Astrocyte (in vitro differentiated cells and primary cell): ENCODE results near the gene PTPRD. TPM values are rescaled to one million over a fixed set of nuclear protein-coding genes. Genes with fewer than 3 reads are reported as not detected.

Experiments
- DNase-seq: peaks from one replicate; pipeline ENCODE4 v3.0.0-alpha.2; 2010; ENCODE audit warnings: low read depth
- FAIRE-seq: peaks from 2 replicates; lab custom pipeline; 2011; peaks lifted over from hg19 to GRCh38; lab: Jason Lieb, UNC
- H2AFZ ChIP-seq: 2 replicates; pipeline ENCODE4 v1.6.0; 2012; ENCODE audit warnings: low read depth, low read length, inconsistent platforms
- H3K27ac ChIP-seq: 2 replicates; pipeline ENCODE4 v1.5.1; 2011; ENCODE audit warnings: low read depth, low read length, inconsistent platforms
- H3K27me3 ChIP-seq: 2 replicates; pipeline ENCODE4 v1.6.0; 2011; ENCODE audit warnings: low read length, inconsistent platforms; ENCODE audit not compliant: insufficient read depth
- H3K36me3 ChIP-seq: 2 replicates; pipeline ENCODE4 v1.5.1; 2011; ENCODE audit warnings: low read length, inconsistent platforms; ENCODE audit not compliant: insufficient read depth
- H3K4me1 ChIP-seq: 2 replicates; pipeline ENCODE4 v1.5.1; 2011; ENCODE audit warnings: low read length, inconsistent platforms; ENCODE audit not compliant: insufficient read depth
- H3K4me2 ChIP-seq: 2 replicates; pipeline ENCODE4 v1.6.0; 2012; ENCODE audit warnings: low read length, inconsistent platforms
- H3K4me3 ChIP-seq: 2 replicates; pipeline ENCODE4 v1.5.1; 2011; ENCODE audit warnings: low read depth, mild to moderate bottlenecking, low read length, inconsistent platforms; ENCODE audit not compliant: insufficient read depth
- H3K79me2 ChIP-seq: 2 replicates; pipeline ENCODE4 v1.6.0; 2012; ENCODE audit warnings: mild to moderate bottlenecking, low read length, inconsistent platforms; ENCODE audit not compliant: insufficient read depth
- H3K9ac ChIP-seq: 2 replicates; pipeline ENCODE4 v1.6.0; 2012; ENCODE audit warnings: mild to moderate bottlenecking, low read length, inconsistent platforms
- H3K9me3 ChIP-seq: 2 replicates; pipeline ENCODE4 v1.5.1; 2012; ENCODE audit warnings: low read depth, mild to moderate bottlenecking, low read length, inconsistent platforms; ENCODE audit not compliant: insufficient read depth
- H4K20me1 ChIP-seq: 2 replicates; pipeline ENCODE4 v1.6.0; 2012; ENCODE audit warnings: low read length, inconsistent platforms; ENCODE audit not compliant: insufficient read depth
- H3K27ac Mint-ChIP-seq: one replicate; pipeline ENCODE4 v1.8.0; 2021; ENCODE audit warnings: mild to moderate bottlenecking, mixed read lengths; ENCODE audit not compliant: unreplicated experiment
- H3K27me3 Mint-ChIP-seq: one replicate; pipeline ENCODE4 v1.8.0; 2021; ENCODE audit warnings: low read depth, mixed read lengths; ENCODE audit not compliant: unreplicated experiment
- H3K36me3 Mint-ChIP-seq: one replicate; pipeline ENCODE4 v1.8.0; 2021; ENCODE audit warnings: low read depth, mixed read lengths; ENCODE audit not compliant: unreplicated experiment
- H3K4me1 Mint-ChIP-seq: one replicate; pipeline ENCODE4 v1.8.0; 2021; ENCODE audit warnings: low read depth, mixed read lengths; ENCODE audit not compliant: unreplicated experiment
- H3K4me3 Mint-ChIP-seq: one replicate; pipeline ENCODE4 v1.8.0; 2021; ENCODE audit warnings: mild to moderate bottlenecking, moderate library complexity, mixed read lengths; ENCODE audit not compliant: unreplicated experiment
- H3K9me3 Mint-ChIP-seq: one replicate; pipeline ENCODE4 v1.8.0; 2021; ENCODE audit warnings: mild to moderate bottlenecking, mixed read lengths; ENCODE audit not compliant: unreplicated experiment
- CTCF ChIP-seq: IDR thresholded peaks from 2 replicates; pipeline ENCODE4 v1.5.1; 2011; ENCODE audit warnings: low read depth, mild to moderate bottlenecking, inconsistent platforms, low read length, moderate library complexity; ENCODE audit not compliant: insufficient read depth
- EZH2 ChIP-seq: IDR thresholded peaks from 2 replicates; pipeline ENCODE4 v1.6.1; 2012; ENCODE audit warnings: mild to moderate bottlenecking, low read length, inconsistent platforms; ENCODE audit not compliant: insufficient read depth
- total RNA-seq: library from RNA; stranded (reverse); gene quantifications from 2 replicates; pipeline ENCODE4 v1.2.1, GENCODE V29; 2021

PTPRD gene
- total RNA-seq, 1 donor from 2014 or later = 88.1 TPM

- H2AFZ ChIP-seq = peak overlapping the region; percentile 11
- FAIRE-seq (no peak), DNase-seq (no peak)
- TF ChIP-seq EZH2 (no peak), CTCF (no peak)
- no peaks in the 10 kb centered on the region for H3K4me1 Mint-ChIP-seq
- no peaks in the 10 kb centered on the region for H3K9me3 Mint-ChIP-seq
- no peaks in the 10 kb centered on the region for H3K4me1 ChIP-seq
- no peak overlapping the region for H3K4me3 Mint-ChIP-seq
- H3K27ac ChIP-seq = no peak overlapping the region
- H3K9me3 ChIP-seq = no peaks in the 10 kb centered on the region
- H3K27ac Mint-ChIP-seq = no peak overlapping the region
- H3K36me3 Mint-ChIP-seq = no peaks in the 10 kb centered on the region
- no peaks in the 10 kb centered on the region for H3K27me3 Mint-ChIP-seq
- H3K4me3 ChIP-seq = no peak overlapping the region
- no peak overlapping the region for H3K9ac ChIP-seq
- no peak overlapping the region for H3K4me2 ChIP-seq
- H4K20me1 ChIP-seq = no peaks in the 10 kb centered on the region
- no peaks in the 10 kb centered on the region for H3K36me3 ChIP-seq
- no peaks in the 10 kb centered on the region for H3K27me3 ChIP-seq
- H3K79me2 ChIP-seq = no peaks in the 10 kb centered on the region
These were observed 571.0 kb downstream of the PTPRD start for GRCh38 chr9:10041726-10042229.

- DNase-seq (no peak), FAIRE-seq (no peak)
- no peak overlapping the region for H3K9ac ChIP-seq
- H3K4me3 ChIP-seq = no peak overlapping the region
- H3K4me1 ChIP-seq = no peaks in the 10 kb centered on the region
- no peak overlapping the region for H3K27ac ChIP-seq
- Mint-ChIP-seq H3K27ac (no peak overlapping the region), H3K36me3 (no peaks in the 10 kb centered on the region), H3K9me3 (no peaks in the 10 kb centered on the region), H3K4me3 (no peak overlapping the region), H3K27me3 (no peaks in the 10 kb centered on the region), H3K4me1 (no peaks in the 10 kb centered on the region)
- no peak overlapping the region for H2AFZ ChIP-seq
- H3K36me3 ChIP-seq = no peaks in the 10 kb centered on the region
- H3K9me3 ChIP-seq = no peaks in the 10 kb centered on the region
- H3K27me3 ChIP-seq = no peaks in the 10 kb centered on the region
- H3K4me2 ChIP-seq = no peak overlapping the region
- H3K79me2 ChIP-seq = no peaks in the 10 kb centered on the region
- no peak for TF ChIP-seq EZH2
- TF ChIP-seq CTCF = no peak
- H4K20me1 ChIP-seq = no peaks in the 10 kb centered on the region
These were observed 576.7 kb downstream of the PTPRD start for GRCh38 chr9:10036095-10036494.

GRCh38 chr9:10032166-10032565 is 580.6 kb downstream of the PTPRD start:
- DNase-seq = no peak
- H3K27ac ChIP-seq = no peak overlapping the region
- peaks cover 6% of the 10 kb centered on the region for H3K9me3 Mint-ChIP-seq
- H3K79me2 ChIP-seq = no peaks in the 10 kb centered on the region
- H2AFZ ChIP-seq = no peak overlapping the region
- TF ChIP-seq EZH2 (no peak), CTCF (no peak)
- H3K4me3 Mint-ChIP-seq = no peak overlapping the region
- no peaks in the 10 kb centered on the region for H3K27me3 Mint-ChIP-seq
- H3K36me3 Mint-ChIP-seq = no peaks in the 10 kb centered on the region
- H3K9me3 ChIP-seq = no peaks in the 10 kb centered on the region
- no peaks in the 10 kb centered on the region for H4K20me1 ChIP-seq
- no peaks in the 10 kb centered on the region for H3K4me1 ChIP-seq
- no peaks in the 10 kb centered on the region for H3K36me3 ChIP-seq
- H3K4me2 ChIP-seq = no peak overlapping the region
- H3K4me3 ChIP-seq = no peak overlapping the region
- H3K27ac Mint-ChIP-seq = no peak overlapping the region
- no peaks in the 10 kb centered on the region for H3K4me1 Mint-ChIP-seq
- no peaks in the 10 kb centered on the region for H3K27me3 ChIP-seq
- FAIRE-seq = no peak
- no peak overlapping the region for H3K9ac ChIP-seq
